ENCODE results near the gene TRIP6.
A peak's percentile ranks its signal among the peaks of the same experiment; 100 is the strongest.

TRIP6 gene

DNA sequence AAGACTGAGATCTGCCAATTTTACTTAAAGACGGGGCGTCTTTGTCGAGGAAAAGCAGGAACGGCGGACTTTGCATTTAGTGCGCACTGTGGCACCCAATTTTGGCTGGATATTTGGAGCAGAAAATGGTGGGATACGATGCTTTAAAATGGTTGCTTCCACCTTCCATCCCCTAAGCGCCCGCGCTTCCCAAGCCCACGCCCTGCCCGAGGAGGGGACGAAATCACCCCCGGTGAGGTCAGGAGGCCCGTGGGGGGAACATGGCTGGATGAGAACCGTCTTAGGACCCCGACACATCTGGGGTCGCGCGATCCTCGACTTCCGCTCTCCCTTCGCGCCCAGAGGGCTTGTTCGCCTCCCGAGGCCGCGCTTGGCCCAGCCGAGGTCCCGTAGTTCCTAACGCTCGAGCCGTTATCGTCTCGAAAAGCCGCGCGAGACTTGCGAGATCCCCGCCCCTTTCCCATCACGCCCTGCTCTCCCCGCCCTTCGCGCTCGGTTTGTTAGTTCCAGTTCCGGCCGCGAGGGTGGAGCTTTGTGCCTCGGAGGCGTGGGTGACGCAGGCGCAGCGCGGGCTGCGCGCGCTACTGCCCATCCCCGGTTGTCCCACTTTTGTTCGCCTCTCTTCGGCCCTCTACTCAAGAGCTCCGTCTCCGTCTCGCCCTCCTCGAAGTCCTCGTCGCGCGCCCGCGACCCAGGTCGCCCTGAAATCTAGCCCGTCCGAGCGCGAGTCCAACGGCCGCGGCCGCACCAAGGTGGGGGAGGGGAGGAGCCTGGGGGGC lies 7.6 kb downstream of the TRIP6 start, which contains the start of gene SRRT:
Gene SRRT (plus strand): TSS at position 527 of the 779 bp plus-strand sequence. CDS start 488 bp downstream, outside the sequence.
- peak; percentile 99 for DNase-seq

- no peak for DNase-seq
Observed at GRCh38 chr7:100875356-100875751, 8.2 kb downstream of the TRIP6 start.

DNA sequence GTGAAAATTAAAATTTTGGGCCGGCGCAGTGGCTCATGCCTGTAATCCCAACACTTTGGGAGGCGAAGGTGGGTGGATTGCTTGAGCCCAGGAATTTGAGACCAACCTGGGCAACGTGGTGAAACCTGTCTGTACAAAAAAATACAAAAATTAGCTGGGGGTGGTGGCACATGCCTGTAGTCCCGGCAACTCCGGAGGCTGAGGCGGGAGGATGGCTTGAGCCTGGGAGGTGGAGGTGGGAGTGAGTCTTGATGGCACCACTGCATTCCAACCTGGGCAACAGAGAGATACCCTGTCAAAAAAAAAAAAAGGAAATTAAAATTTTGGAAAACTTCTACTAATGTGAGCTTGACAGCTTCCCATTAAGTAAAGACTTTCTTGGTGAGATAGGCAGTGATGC lies 10.8 kb downstream of the TRIP6 start:
- DNase-seq = no peak

GRCh38 chr7:100878685-100879084 lies 11.5 kb downstream of the TRIP6 start:
- DNase-seq = no peak

DNA sequence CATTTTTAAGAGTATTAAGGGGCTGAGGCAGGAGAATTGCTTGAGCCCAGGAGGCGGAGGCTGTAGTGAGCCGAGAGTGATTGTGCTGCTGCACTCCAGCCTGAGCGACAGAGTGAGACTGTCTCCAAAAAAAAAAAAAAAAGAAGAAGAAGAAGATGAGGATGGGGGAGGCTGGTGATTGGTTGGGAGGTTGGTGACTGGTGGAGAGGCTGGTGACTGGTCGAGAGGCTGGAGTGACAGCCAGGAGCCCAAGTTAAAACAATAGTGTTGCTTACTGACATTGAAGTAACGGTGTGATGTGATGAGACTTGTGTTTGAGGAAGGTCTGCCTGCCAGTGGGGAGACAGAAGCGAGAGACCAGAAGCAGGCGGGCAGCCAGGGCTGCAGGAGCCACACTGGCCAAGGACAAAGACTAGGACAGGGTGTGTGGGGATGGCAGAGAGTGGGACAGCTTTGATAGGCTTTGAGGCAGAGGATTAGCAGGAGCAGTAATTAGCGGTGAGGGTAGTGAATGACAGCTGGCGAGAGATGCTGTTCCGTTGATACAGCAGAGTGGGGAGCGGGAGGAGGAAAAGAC lies 12.6 kb downstream of the TRIP6 start:
- DNase-seq = no peak

DNA sequence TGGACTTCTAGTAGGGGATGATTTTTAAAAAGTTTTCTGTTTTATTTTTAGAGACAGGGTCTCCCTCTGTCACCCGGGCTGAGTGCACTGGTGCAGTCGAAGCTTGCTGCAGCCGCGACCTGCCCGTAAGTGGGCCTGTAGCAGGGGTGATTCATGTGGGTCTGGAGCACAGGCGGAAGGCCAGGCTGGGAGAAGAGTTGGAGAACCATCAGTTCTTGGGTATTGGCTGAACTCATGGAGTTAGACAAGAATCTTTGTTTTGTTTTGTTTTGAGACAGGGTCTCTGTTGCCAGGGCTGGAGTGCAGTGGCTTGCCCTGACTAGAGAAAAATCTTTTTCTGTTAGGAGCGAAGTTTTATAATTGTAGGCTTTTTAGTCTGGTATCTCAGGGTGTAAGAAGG lies 13.5 kb downstream of the TRIP6 start:
- no peak for DNase-seq

GRCh38 chr7:100881136-100881535 lies 13.9 kb downstream of the TRIP6 start:
- no peak for DNase-seq

GRCh38 chr7:100882201-100882600 lies 15.0 kb downstream of the TRIP6 start:
- no peak for DNase-seq

DNA sequence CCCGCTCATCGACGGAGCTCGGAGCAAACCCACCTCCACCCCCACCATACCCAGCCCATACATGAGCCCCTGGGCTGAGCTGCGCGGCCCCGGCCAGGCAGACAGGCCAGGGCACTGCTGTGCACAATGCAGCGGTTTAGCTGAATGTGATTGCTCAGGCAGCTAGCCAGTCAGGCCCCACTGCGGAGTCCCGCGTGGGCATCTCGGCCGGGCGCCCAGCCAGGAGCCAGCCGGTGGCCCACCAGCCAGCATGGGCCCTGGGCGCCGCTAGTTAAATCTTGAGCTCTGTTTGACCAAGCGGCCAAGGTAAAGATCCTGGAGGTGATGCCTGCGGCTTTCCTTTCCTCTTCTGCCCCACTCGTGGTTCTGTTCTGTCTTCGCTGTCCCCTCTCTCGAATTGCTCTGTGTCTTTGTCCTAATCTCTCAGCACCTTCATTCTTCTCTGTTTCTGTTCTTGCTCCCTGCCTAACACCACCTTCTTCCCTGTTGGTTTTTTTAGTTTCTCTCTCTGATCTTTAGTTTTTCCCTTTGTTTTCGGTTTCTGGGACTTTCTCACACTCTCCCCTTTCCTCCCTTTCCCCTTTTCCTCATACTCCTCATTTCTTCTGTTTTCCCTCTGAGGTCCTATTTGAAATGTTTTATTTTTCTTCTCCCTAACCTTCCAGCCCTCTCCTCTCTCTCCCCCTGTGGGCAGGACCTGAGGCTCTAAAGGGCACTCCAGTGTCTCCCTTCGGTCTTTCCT lies 15.8 kb downstream of the TRIP6 start:
- no peak for DNase-seq

GRCh38 chr7:100884736-100885439 lies 17.7 kb downstream of the TRIP6 start:
- no peak for DNase-seq

DNA sequence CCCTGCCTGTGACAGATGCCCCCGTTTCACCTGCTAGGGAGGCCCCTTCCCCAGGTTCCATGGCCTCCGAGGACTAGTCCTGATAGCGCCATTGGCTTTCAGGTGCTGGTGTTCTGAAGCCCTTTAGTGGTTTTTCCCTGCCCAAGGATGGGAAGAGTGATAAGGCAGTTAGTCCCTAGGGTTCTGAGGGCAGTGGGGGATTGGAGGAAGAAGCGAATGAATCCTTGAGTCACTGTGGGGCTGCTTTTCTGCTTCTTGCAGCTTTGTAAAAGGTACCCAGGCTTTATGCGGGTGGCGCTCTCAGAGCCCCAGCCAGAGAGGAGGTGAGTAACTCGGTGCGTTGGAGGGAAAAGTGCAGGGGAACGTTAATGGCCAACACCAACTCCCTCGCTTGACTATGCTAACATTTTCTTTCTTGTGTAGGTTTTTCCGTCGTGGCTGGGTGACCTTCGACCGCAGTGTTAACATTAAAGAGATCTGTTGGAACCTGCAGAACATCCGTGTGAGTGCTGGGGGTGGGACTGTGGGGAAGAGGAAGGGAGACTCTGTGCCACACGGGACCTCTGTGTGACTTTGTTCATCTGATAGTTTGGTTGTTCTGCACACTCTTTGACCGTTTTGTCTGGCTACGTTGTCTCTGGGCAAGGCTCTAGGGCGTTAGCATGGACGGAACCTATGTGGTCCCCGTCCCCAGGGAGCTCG lies 18.4 kb downstream of the TRIP6 start:
- DNase-seq = no peak

- DNase-seq = no peak
Observed at GRCh38 chr7:100886142-100886935, 19.2 kb downstream of the TRIP6 start.

DNA sequence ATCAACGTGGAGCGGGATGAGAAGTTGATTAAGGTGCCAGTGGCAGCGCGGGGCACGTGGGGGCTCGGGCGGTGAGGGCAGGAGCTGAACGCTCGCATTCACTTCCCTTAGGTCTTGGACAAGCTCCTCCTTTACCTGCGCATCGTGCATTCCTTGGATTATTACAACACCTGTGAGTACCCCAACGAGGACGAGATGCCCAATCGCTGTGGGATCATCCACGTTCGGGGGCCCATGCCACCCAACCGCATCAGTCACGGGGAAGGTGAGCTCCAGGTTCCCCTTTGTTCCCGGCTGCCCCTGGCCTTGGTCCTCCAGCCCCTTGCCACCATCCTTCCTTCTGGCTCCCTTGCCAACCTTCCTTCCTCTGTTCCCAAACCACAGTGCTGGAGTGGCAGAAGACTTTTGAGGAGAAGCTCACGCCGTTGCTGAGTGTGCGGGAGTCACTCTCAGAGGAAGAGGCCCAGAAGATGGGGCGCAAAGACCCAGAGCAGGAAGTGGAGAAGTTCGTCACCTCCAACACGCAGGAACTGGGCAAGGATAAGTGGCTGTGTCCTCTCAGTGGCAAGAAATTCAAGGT lies 19.8 kb downstream of the TRIP6 start:
- no peak for DNase-seq

GRCh38 chr7:100887516-100888290 lies 20.5 kb downstream of the TRIP6 start:
- DNase-seq = no peak

GRCh38 chr7:100888291-100888987 lies 21.3 kb downstream of the TRIP6 start:
- no peak for DNase-seq

- DNase-seq = no peak
Observed at GRCh38 chr7:100888988-100889750, 22.0 kb downstream of the TRIP6 start, which contains the start of gene UFSP1. TSS of gene UFSP1 (minus strand) at chr7:100889715. CDS start at chr7:100889271, 444 bp downstream.

DNA sequence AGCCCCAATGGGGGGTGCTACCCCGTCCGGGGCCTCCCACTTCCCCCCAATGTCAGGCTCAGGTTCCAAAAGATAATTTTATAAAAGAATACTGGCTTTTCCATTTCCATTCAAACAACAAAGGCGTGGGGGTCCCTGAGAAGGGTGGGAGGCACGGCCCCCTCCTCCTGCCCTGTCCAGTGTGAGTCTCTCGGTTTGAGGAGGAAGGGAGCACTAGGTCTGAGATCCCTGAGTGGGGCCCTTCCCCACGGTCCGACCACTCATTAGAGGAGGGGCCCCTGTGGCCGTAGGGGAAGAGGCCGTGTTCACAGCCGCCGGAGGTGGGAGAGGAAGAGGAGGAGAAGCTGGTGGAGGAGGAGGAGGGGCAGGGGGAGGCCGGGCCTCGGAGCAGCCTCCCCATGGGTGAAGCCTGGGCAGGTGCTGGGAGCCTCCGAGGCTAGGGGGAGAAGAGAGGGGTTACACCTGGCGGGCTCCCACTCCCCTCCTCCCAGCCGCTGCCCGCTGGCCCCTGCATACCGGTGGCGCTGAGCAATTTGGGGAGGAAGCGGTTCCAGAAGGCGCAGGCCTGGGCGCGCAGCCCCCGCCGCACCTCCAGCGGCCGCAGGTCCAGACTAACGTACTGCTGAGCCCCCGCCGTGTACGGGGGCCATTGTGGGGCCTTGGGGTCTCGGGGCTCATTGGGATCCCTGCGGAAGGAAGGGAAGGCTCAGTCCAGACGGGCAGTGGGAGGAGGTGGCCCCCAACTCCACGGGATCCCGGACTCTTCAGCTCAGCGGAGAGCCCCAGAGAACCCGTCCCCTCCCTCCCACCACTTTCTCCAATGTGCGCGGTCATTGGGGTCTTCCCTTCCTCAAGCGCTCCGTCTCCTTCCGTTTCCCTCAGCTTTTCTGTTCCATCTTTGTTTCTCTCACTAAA lies 23.7 kb downstream of the TRIP6 start:
- no peak for DNase-seq

All from fibroblast of skin of right biceps (primary cell).